GM18907 (cell line): Measurements from ENCODE around the gene HEMK1.

Source experiments
- ATAC-seq: cut with Tn5 transposase; IDR thresholded peaks from one replicate; pipeline ENCODE4 v1.9.1; 2021; ENCODE audit warnings: mild to moderate bottlenecking, moderate library complexity; ENCODE audit not compliant: unreplicated experiment

Gene HEMK1

DNA sequence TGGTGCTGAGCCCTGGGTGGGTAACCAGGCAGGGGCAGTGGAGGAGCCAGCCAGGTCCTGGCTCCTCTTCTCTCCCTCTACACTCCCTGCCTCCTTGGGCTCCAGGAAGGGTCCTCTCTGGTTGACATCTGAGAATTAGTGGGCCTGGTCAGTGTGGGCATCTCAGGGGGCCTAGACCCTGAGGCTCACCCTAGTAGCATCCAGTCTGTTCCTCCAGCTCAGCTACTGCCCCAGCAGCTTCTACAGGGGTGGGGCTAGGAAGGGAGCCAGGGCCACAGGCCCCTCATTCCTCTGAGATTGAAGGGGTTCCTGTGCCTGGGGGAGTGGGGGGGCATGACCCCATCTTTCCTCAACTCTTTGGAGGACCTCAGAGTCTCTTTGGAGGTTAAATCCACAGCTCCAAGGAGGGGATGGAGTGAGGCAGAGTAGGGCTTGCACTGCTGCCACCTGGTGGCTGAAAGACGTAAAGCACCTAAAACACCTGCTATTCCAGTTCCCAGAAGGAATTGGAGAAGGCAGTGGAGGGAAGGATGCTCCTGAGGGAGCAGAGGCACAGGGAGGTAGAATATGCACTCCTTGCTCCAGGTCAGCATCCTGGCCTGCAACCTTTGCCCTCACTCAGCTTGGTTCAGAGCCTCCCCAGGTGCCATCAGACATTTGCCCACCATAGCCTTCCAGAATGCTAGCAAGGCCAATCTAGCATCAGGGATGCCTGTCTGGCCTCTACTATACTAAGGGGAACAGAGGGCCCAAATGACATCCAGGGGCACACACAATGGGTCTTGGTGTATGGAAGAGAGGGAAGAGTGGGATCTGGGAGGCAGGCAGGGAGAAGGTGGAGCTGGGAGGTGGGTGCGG is 26.9 kb upstream of the HEMK1 start:
- ATAC-seq: no peak

DNA sequence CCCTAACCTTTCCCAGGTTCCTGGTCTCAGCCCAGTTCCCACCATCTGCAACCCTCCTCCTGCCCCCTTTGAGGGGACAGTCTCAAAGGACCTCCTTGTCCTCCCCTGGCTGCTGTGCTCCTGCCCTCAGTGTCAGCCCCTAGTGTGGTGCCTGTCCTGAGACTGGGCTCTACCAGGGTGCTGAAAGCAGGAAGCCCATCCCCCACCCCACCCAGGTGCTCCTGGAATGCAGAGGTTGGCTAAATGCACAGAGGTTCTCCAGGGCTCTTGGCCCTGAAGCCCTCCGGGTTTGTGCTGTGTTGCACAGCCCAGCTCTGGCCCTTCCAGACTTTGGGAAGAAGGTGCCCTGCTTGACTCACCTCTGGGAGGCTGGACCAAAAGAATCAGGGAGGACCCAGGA is 23.5 kb upstream of the HEMK1 start:
- no peak for ATAC-seq

DNA sequence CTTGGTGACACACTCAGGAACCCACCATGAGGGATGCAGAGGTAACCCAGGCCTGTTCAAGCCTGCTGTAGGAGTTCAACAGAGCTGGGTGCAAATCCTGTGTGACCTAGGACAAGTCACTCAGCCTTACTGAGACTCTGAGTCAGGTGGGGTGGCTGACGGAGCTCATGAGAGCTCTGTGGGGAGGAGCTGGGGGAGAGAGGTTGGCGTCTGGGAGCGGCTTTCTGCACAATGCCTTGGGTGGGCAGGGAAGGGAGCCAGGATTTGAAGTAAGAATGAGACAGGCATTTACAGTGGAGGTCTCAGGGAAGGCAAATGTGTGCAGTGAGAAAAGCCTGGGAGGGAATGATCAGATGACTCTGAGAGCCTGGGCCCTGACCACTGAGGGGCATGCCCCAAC is 20.1 kb upstream of the HEMK1 start:
- no peak for ATAC-seq

DNA sequence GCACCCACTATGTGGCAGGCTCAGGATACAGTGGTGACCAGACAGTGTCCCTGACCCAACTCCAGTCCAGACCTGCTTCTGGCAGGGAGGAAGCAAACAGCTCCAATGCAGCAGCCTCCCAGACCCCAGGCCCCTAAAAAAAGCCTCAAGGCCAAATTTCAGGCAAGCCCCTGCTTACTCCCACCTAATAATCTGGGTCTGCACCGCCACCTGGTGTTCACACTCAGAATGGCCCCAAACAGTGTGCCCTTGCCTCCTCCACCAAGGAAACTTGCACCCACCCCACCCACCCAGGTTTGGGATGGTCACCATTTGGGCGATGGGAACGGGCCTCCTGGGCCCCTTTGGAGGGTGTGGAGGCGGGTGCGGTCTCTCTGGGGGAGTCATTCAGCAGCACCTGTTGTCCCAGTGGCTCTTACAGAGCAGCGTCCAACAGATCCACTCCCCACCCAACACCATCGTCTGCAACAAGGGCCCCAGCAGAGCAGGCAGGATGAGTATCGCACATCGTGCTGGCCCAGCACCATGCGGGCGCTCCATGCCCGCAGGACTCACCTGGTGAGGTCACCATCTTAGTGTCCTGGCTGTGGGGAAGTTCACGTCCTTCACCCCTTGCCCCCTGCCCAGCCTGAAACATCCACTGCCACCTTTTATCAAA is 19.1 kb upstream of the HEMK1 start:
- no peak for ATAC-seq

DNA sequence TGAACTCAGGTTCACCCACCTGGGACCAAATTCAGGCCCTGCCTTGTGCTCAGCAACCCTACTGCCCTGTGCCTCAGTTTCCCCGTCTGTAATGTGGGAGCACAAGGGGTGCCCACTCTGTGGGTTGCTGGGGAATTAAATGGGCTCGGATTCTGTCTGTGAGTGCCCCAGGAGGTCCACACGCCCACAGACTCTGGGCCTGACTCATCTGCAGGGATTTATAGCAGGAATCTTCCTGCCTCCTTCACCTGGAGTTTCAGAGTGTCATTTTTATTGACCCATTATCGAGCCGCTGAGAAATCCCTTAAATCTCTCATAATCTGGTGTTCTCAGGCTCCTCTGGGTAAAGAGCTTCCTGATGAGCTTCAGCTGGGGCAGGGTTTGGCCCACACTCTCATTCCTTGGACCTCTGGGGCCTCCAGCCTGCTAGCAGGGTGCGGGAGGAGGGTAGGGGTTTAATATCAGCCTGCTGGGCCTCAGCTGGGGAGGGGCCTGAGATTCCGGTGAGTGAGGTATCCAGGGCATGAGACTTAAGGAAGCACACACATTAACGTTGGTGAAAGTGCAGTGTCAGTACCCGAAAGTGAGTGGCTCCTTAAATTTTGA is 18.2 kb upstream of the HEMK1 start:
- ATAC-seq: no peak

- ATAC-seq: no peak
Observed at GRCh38 chr3:50551681-50552435, 17.5 kb upstream of the HEMK1 start.

DNA sequence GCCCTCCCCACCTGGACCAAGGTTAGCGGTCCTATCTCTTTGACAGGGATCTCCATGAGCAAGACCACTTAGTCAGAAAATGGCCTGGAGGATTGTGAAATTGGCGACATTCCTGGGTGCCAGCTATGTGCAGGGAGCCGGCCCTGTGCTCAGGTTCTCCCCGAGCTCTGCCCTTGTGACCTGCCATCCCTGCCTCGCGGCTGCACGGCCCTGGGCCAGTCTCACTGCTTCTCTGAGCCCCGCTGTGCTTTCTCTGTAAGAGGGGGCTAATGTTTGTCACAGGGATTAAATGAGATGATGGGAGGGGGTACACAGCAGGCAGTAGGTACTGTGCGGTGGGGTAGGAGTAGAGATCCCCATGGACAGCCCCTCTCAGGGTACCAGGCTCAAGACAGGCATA is 16.7 kb upstream of the HEMK1 start:
- ATAC-seq: no peak

DNA sequence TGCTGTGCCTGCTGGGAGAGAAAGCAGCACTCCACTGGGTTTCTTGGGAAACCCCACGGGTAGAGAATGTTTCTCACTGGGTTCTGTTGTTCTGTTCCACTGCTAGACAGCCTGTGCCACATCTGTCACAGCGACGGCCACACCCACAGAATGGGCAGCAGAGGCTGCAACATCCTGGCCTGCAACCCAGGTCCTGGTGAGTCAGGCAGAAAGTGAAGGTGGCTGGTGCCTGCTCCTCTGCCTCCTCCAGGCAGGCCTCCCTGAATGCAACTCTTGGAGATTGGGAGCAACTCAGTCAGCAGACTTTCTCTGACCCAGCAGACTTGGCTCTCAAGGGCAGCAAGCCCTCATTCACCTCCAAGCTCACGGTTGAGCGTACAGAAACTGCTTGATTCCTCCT is 14.8 kb upstream of the HEMK1 start:
- ATAC-seq: no peak

GRCh38 chr3:50557106-50557505 is 12.2 kb upstream of the HEMK1 start:
- ATAC-seq: no peak

DNA sequence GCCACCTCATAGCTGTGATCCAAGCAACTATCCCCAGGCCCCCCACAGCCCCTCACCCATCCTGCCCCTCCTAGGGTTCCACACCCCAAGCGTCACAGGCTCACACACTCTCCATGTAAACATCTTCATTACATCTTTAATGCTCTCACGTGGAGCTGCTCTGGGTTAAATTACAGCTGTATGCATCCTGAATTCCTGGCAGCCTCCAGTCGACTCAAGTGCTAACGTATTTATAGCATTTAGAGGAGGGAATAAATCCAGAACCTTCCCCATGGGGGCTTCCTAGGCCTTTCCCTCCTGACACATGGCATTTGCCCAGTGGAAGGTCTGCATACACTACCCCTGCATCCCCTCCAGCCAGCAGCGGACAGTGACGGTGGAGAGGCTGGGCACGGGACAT is 11.4 kb upstream of the HEMK1 start:
- no peak for ATAC-seq

GRCh38 chr3:50559702-50560101 is 9.6 kb upstream of the HEMK1 start:
- ATAC-seq: no peak

GRCh38 chr3:50562861-50563260 is 6.5 kb upstream of the HEMK1 start:
- no peak for ATAC-seq

GRCh38 chr3:50563867-50564266 is 5.5 kb upstream of the HEMK1 start:
- no peak for ATAC-seq

DNA sequence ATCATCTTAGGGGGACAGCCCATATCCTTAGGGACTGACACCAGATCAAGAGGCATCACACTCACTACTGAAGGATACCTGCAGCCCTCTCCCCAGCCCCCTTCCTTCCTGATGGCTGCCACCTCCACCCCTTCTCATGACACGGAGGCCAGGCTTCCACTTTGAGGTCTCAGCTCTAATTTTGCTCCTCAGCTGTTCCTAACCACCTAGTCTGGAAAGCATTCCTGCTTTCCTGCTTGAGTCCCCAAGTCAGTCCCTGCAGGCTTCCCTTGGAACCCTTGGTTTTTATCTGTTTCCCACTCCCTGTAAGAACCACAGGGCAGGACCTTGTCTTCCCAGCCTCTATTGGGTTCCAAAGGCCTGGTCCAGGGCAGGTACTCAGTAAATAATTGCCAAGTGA is 5.0 kb upstream of the HEMK1 start:
- ATAC-seq: no peak

- no peak for ATAC-seq
Observed at GRCh38 chr3:50567011-50567385, 2.3 kb upstream of the HEMK1 start.

DNA sequence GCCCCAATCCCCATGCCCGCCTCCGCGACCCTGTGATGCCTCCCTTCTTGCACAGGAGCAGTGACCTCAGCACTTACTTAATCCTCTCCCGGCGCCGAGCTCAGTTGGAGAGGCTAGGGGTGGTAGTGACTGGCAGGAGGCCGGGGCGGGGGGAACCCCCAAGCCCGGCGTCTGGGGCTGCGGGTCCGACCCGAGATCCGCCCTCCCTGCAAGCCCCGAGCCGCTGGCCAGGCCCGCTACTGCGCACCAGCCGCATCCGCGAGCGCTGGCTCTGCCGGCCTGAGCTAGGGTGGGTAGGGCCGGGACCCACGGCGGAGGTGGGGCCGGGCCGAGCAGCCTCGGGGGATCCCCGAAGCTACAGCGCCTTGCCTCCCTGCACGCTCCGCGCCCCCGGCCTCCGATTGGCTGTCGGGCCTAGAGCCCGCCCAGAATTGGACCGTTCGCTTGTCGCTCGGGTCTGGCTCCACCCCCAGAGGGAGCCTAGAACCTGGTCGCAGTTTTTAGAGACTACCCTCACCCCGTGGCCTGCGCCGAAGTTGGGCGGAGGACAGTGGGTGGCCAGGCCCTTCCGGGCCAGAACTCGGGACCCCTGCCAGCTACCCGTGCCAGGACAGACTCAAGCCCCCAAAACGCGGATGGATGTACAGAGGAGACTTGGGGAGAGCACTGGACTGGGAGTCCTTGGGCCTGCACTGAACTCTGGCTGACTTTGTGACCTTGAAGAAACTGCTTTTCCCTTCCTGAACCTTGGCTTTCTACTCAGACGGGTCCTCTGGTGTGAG is 1.7 kb upstream of the HEMK1 start, which contains the start of gene C3orf18:
TSS of gene C3orf18 (minus strand) at position 362 of the 782 bp plus-strand sequence. CDS start 2,048 bp downstream, outside the sequence.
- ATAC-seq: peak; percentile 80

- ATAC-seq: no peak
Observed at GRCh38 chr3:50570508-50571279, 1.4 kb downstream of the HEMK1 start.

DNA sequence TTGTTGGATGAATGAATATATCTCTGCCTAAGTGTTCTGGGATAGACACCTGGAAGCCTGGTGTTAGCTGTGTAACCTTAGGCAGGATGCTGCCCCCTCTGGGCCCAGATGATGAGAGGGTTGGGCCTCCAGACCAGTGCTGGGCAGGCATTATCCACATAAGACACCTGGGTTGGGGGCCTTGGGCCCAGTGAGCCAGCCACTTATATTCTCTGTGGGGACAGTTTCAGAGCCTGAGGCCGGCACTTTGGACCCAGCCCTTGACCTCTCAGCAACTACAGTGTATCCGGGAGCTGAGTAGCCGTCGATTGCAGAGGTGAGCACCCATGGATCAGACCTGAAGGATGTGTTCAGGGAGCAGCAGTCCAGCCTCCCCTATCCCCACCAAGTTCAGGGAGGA is 2.2 kb downstream of the HEMK1 start:
- ATAC-seq: no peak

DNA sequence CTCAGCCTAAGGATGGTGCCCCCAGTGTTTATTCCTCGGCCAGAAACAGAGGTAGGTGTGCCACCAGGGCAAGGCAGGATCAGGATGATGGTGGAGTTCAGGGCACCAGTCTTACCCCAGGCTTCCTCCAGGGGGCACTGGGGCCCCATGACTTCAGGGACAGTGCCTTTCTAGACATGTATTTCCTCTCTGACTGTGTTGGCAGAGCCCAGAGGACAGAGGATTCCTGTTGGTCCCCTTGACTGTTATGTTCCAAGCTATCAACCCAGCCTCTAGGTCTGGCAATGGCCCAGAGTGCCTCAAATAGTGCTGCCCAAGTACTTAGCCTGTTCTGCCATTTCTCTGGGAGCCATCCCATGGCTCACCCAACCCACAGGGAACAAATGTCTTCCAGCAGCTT is 2.8 kb downstream of the HEMK1 start:
- no peak for ATAC-seq
